Nephron (organoid): ENCODE measurements around the gene CDK18.

Experiments
- H3K27ac Mint-ChIP-seq, 3 experiments: 2 replicates each; pipeline ENCODE4 v1.8.0; 2020; ENCODE audit warnings: mixed read lengths in 3 of 3, mild to moderate bottlenecking in 2 of 3, moderate library complexity in 1 of 3
- H3K27me3 Mint-ChIP-seq: 2 replicates; pipeline ENCODE4 v1.8.0; 2021; ENCODE audit warnings: low read depth, mild to moderate bottlenecking, moderate library complexity, mixed read lengths
- H3K36me3 Mint-ChIP-seq: 2 replicates; pipeline ENCODE4 v1.8.0; 2020; ENCODE audit warnings: low read depth, mixed read lengths
- H3K4me1 Mint-ChIP-seq: 2 replicates; pipeline ENCODE4 v1.8.0; 2020; ENCODE audit warnings: mixed read lengths
- H3K4me3 Mint-ChIP-seq, 3 experiments: 2 replicates each; pipeline ENCODE4 v1.8.0; 2020; ENCODE audit warnings: mild to moderate bottlenecking in 3 of 3, mixed read lengths in 3 of 3, moderate library complexity in 2 of 3
- H3K9me3 Mint-ChIP-seq: 2 replicates; pipeline ENCODE4 v1.8.0; 2020; ENCODE audit warnings: mixed read lengths
- CTCF ChIP-seq, 3 experiments: fragments of 200-600 bp; sonication (generic); IDR thresholded peaks; one replicate each; pipeline ENCODE4 v1.5.0; 2021; ENCODE audit warnings: antibody characterized with exemption in 3 of 3; ENCODE audit not compliant: unreplicated experiment in 3 of 3

CDK18 gene

GRCh38 chr1:205510951-205511330 is 6.5 kb downstream of the CDK18 start:
- TF ChIP-seq CTCF (IDR thresholded peaks at IDR 0.05; ENCODE audit: unreplicated experiment in 3 of 3), result no peak
- Mint-ChIP-seq H3K9me3 (no peaks in the 10 kb centered on the region), H3K4me3 (no peak overlapping the region), H3K27ac (peak overlapping the region; percentile 47 to 79 (median 58)), H3K27me3 (peaks cover 14% of the 10 kb centered on the region), H3K4me1 (peaks cover 61% of the 10 kb centered on the region), H3K36me3 (no peaks in the 10 kb centered on the region)

GRCh38 chr1:205512059-205513045 is 7.9 kb downstream of the CDK18 start:
- peaks cover 61% of the 10 kb centered on the region for H3K4me1 Mint-ChIP-seq
- H3K27ac Mint-ChIP-seq, result peak overlapping the region; percentile 32 to 79 (median 70)
- no peaks in the 10 kb centered on the region for H3K9me3 Mint-ChIP-seq
- H3K36me3 Mint-ChIP-seq, result no peaks in the 10 kb centered on the region
- H3K4me3 Mint-ChIP-seq, result peak overlapping the region in 1 of 3 experiments; percentile 18
- H3K27me3 Mint-ChIP-seq, result peaks cover 7% of the 10 kb centered on the region
- TF ChIP-seq CTCF (IDR thresholded peaks at IDR 0.05; ENCODE audit: unreplicated experiment in 3 of 3), result no peak

- peak overlapping the region; percentile 67 to 86 (median 74) for H3K27ac Mint-ChIP-seq
- no peak overlapping the region for H3K4me3 Mint-ChIP-seq
- H3K9me3 Mint-ChIP-seq, result no peaks in the 10 kb centered on the region
- peaks cover 4% of the 10 kb centered on the region for H3K27me3 Mint-ChIP-seq
- H3K36me3 Mint-ChIP-seq, result no peaks in the 10 kb centered on the region
- peaks cover 60% of the 10 kb centered on the region for H3K4me1 Mint-ChIP-seq
- no peak for TF ChIP-seq CTCF (IDR thresholded peaks at IDR 0.05; ENCODE audit: unreplicated experiment in 3 of 3)
Measured at GRCh38 chr1:205513774-205514173, 9.3 kb downstream of the CDK18 start.

- peak overlapping the region; percentile 67 to 86 (median 74) for H3K27ac Mint-ChIP-seq
- no peaks in the 10 kb centered on the region for H3K36me3 Mint-ChIP-seq
- H3K4me3 Mint-ChIP-seq, result peak overlapping the region in 1 of 3 experiments; percentile 13
- TF ChIP-seq CTCF (IDR thresholded peaks at IDR 0.05; ENCODE audit: unreplicated experiment in 3 of 3), result no peak
- H3K27me3 Mint-ChIP-seq, result peaks cover 7% of the 10 kb centered on the region
- H3K4me1 Mint-ChIP-seq, result peaks cover 65% of the 10 kb centered on the region
- no peaks in the 10 kb centered on the region for H3K9me3 Mint-ChIP-seq
Measured at GRCh38 chr1:205514211-205515142, 10.0 kb downstream of the CDK18 start.

GRCh38 chr1:205515781-205516253 is 11.3 kb downstream of the CDK18 start:
- Mint-ChIP-seq H3K4me3 (no peak overlapping the region), H3K27ac (peak overlapping the region; percentile 50 to 86 (median 80)), H3K36me3 (no peaks in the 10 kb centered on the region), H3K4me1 (peaks cover 73% of the 10 kb centered on the region), H3K9me3 (no peaks in the 10 kb centered on the region), H3K27me3 (peaks cover 8% of the 10 kb centered on the region)
- no peak for TF ChIP-seq CTCF (IDR thresholded peaks at IDR 0.05; ENCODE audit: unreplicated experiment in 3 of 3)
